Central memory CD8-positive, alpha-beta T cell (primary cell): ENCODE data around the gene STK32B.

Experiments used
- ATAC-seq: fragments of 150-1000 bp; cut with Tn5 transposase; replicated peaks from 2 replicates; pipeline ENCODE4 v1.10.0; 2022; ENCODE audit warnings: mild to moderate bottlenecking, moderate FRiP score, moderate number of reproducible peaks; ENCODE audit not compliant: poor library complexity, severe bottlenecking; ENCODE audit errors: extremely low read depth
- DNase-seq, 2 donors: peaks; one replicate each; pipeline ENCODE4 v3.0.0; 2021; ENCODE audit warnings: low spot score in 2 of 2
- H3K27ac Mint-ChIP-seq: one replicate; pipeline ENCODE4 v1.8.0; 2022; ENCODE audit warnings: low read depth, mild to moderate bottlenecking, moderate library complexity, mixed read lengths
- H3K27me3 Mint-ChIP-seq: one replicate; pipeline ENCODE4 v1.8.0; 2022; ENCODE audit warnings: mixed read lengths
- H3K36me3 Mint-ChIP-seq: one replicate; pipeline ENCODE4 v1.8.0; 2022; ENCODE audit warnings: mild to moderate bottlenecking, moderate library complexity, mixed read lengths; ENCODE audit not compliant: insufficient read depth
- H3K4me1 Mint-ChIP-seq: one replicate; pipeline ENCODE4 v1.8.0; 2022; ENCODE audit warnings: mixed read lengths
- H3K4me3 Mint-ChIP-seq: one replicate; pipeline ENCODE4 v1.8.0; 2022; ENCODE audit warnings: mild to moderate bottlenecking, moderate library complexity, mixed read lengths
- H3K9me3 Mint-ChIP-seq: one replicate; pipeline ENCODE4 v1.8.0; 2022; ENCODE audit warnings: mixed read lengths

The STK32B gene

DNA sequence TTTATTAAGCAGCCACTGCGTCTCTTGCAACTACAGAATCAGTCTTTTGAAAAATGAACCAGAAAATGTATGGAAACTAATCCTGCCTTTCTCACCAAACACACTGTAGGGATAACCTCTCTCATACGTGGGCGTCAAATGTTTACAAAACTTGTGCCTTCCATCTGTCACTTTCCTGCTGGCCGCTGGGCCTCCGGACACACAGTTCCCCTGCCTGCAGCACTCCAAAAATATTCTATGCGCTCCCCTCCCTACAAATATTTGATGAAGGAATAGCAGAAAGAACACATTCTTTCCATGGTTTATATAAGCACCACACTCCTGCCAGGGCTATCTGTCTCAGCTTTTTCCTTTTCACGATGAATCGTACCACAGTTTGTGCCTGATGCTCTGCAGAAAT is 17.1 kb upstream of the STK32B start:
- Mint-ChIP-seq H3K36me3 (no peaks in the 10 kb centered on the region), H3K4me1 (peaks cover 5% of the 10 kb centered on the region), H3K9me3 (no peaks in the 10 kb centered on the region), H3K27me3 (peaks cover 39% of the 10 kb centered on the region), H3K27ac (no peak overlapping the region), H3K4me3 (no peak overlapping the region)
- ATAC-seq (no peak), DNase-seq (no peak)

DNA sequence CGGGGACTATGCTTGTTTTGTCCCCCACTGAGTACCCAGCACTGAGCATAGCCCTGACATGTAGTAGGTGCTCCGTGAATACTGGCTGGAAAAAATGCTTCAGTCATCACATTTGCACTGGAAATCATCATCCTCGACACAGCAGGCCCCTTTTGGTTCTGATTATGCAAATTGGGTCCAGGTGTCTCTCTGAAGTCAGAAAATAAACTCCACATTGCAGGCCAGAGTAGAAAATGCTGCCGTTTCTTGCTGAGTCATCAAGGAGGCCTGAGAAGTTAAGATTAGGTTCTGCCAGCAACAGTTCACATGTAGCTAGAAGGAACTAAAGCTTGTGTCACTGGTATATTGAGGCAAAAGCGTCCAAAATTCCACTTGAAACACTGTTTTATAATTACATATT is 15.0 kb upstream of the STK32B start:
- no peaks in the 10 kb centered on the region for H3K9me3 Mint-ChIP-seq
- H3K27ac Mint-ChIP-seq: no peak overlapping the region
- no peak overlapping the region for H3K4me3 Mint-ChIP-seq
- peaks cover 30% of the 10 kb centered on the region for H3K27me3 Mint-ChIP-seq
- DNase-seq: no peak
- no peak for ATAC-seq
- H3K36me3 Mint-ChIP-seq: no peaks in the 10 kb centered on the region
- peaks cover 5% of the 10 kb centered on the region for H3K4me1 Mint-ChIP-seq

DNA sequence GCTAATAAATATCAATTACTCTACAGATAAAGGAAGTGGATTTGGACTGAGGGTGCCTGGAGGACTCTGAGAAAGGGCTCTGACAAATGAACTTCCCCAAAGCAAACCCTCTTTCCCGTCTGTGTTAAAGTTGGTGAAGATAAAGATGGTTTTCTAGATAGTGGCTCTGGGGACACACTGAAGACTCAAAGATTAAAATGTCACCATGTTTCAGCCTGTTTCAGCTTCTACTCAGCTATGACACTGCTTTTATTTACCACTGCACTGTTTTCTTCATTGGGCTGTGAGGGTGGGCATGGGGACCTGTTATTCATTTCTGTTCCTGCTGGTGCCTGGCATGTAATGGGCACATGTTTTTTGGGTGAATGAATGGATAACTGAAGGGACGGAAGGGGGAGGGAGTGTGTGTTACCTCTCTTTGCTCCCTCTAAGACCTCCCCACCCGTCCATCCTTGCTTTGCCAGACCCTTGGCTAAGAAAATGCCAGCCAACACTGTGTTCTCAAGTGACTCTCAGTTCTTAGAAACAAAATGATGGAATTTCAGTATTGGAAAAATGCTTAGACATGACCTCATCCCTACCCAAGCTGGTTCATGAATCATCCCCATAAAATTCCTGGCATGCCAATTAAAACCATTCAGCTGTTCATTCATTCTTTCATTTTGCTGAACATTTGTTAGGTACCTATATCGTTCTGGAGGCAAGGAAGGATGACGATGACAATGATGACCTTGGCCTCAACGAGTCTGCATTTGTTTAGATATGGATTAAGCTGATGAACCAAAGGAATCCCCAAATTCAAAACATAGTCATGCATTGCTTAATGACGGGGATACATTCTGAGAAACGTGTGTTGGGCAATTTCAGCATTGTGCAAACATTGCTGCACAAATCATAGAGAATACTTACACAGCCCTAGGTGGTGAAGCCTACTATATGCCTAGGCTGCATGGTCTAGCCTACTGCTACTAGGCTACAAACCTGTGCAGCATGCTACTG is 13.4 kb upstream of the STK32B start:
- ATAC-seq (no peak), DNase-seq (no peak)
- H3K4me1 Mint-ChIP-seq: peaks cover 5% of the 10 kb centered on the region
- H3K27me3 Mint-ChIP-seq: peaks cover 25% of the 10 kb centered on the region
- no peak overlapping the region for H3K27ac Mint-ChIP-seq
- H3K9me3 Mint-ChIP-seq: no peaks in the 10 kb centered on the region
- H3K36me3 Mint-ChIP-seq: no peaks in the 10 kb centered on the region
- no peak overlapping the region for H3K4me3 Mint-ChIP-seq

DNA sequence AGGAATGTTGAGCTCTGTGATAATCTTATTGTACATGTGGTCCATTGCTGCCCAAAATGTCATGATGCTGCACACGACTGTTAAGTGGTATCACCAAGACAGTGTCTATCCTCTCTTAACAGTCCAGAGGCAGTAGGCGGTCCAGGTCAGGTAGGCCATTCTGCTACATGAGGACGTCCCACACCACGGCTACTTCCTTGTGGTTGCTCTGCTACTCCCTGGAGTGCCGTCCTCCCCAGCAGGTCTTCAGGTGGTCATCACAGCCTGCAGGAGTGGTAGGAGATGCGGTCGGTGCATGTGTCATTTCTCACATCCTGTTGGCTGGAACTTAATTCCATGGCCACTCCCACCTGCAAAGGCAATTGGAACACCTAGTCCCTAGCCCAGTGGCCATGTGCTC is 11.5 kb upstream of the STK32B start:
- Mint-ChIP-seq H3K27ac (no peak overlapping the region), H3K4me3 (no peak overlapping the region), H3K9me3 (no peaks in the 10 kb centered on the region), H3K36me3 (no peaks in the 10 kb centered on the region), H3K27me3 (peaks cover 29% of the 10 kb centered on the region), H3K4me1 (no peaks in the 10 kb centered on the region)
- DNase-seq: no peak
- no peak for ATAC-seq

DNA sequence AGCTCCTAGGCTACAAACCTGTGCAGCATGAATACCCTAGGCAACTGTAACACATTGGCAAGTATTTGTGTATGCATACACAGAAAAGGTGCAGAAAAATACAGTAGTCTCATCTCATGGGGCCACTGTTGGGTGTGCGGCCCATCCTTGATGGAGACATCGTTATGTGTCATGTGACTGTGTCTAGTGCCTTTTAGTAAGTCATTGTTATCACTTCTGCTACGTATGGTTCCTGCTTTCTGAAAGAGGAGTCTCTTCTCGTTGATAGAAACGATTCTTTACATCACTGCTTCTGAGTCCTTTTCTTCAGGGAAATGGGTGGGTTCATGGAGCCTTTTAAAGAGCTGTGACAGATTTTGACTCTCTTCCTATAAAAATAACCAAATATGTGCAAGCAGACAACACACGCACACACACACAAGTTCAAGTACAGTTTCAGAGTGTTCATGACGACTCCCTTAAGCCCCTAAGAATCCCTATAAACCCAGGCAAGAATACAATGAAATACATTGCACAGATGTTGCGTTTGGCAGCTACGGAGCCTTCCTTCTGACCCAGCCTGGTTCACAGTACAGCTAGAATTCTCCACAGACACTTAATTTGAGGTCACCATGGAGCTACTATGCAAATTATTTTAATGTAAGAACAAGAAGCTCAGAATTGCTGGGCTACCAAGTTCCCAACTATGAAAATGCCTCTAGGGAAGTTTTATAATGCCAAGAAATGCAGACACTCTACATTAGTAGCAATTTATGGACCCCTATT is 10.2 kb upstream of the STK32B start:
- H3K36me3 Mint-ChIP-seq: no peaks in the 10 kb centered on the region
- no peak for ATAC-seq
- peaks cover 6% of the 10 kb centered on the region for H3K4me1 Mint-ChIP-seq
- no peak overlapping the region for H3K27ac Mint-ChIP-seq
- H3K27me3 Mint-ChIP-seq: peaks cover 41% of the 10 kb centered on the region
- no peak for DNase-seq
- no peaks in the 10 kb centered on the region for H3K9me3 Mint-ChIP-seq
- no peak overlapping the region for H3K4me3 Mint-ChIP-seq

DNA sequence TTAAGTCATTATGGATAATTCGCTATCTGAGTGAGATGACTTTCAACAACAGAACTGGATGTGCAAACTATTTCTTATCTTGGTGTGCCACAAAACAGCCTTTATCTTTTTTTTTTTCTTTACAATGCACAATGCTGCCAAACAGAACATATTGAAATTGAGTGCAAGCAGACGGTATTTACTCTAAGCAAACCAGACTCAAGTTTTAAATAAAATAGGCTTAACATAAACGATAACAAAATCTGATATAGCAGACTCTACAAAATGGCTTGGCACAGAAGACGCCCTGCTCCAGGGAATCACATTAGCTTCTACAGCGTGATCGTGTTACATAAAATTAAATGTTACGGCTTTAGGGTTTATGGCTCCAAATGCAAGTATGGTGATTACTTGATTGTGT is 9.6 kb upstream of the STK32B start:
- Mint-ChIP-seq H3K36me3 (no peaks in the 10 kb centered on the region), H3K4me3 (no peak overlapping the region), H3K27me3 (peaks cover 48% of the 10 kb centered on the region), H3K9me3 (no peaks in the 10 kb centered on the region), H3K4me1 (peaks cover 6% of the 10 kb centered on the region), H3K27ac (no peak overlapping the region)
- DNase-seq (no peak), ATAC-seq (no peak)

DNA sequence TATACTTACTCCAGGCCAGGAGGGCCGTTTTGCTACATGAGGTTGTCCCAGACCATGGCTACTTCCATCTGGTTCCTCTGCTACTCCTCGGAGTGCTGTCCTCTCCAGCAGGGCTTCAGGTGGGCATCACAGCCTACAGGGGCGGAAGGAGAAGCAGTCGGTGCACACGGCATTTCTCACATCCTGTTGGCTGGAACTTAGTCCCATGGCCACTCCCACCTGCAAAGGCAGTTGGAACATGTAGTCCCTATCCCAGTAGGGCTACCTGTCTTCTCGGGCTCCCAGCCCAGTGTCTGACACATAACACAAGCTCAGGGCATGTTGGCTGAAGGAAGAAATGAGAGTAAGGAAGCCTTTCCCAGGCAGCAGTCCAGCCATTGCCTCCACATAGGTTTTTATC is 7.7 kb upstream of the STK32B start:
- DNase-seq (no peak), ATAC-seq (no peak)
- H3K4me3 Mint-ChIP-seq: no peak overlapping the region
- peaks cover 64% of the 10 kb centered on the region for H3K27me3 Mint-ChIP-seq
- no peak overlapping the region for H3K27ac Mint-ChIP-seq
- H3K4me1 Mint-ChIP-seq: peaks cover 6% of the 10 kb centered on the region
- no peaks in the 10 kb centered on the region for H3K36me3 Mint-ChIP-seq
- H3K9me3 Mint-ChIP-seq: no peaks in the 10 kb centered on the region

DNA sequence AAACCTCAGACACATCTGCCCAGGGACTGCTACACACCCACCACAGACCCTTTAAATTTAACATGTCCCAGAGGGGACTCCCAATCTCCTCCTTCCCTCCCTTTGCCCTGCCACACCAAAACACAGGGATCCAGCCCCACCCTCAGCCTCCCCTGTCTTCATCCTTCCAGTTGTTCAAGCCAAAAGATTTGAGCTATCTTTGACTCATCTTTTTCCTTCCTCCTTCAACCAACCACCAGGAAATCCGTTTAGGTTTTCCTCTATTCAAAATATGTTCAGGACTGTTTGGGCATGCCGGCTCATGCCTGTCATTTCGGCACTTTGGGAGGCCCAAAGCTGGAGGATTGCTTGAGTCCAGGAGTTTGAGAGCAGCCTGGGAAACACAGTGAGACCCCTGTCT is 6.9 kb upstream of the STK32B start:
- peaks cover 71% of the 10 kb centered on the region for H3K27me3 Mint-ChIP-seq
- H3K4me1 Mint-ChIP-seq: peaks cover 6% of the 10 kb centered on the region
- no peaks in the 10 kb centered on the region for H3K9me3 Mint-ChIP-seq
- no peaks in the 10 kb centered on the region for H3K36me3 Mint-ChIP-seq
- H3K4me3 Mint-ChIP-seq: no peak overlapping the region
- no peak for DNase-seq
- no peak overlapping the region for H3K27ac Mint-ChIP-seq
- ATAC-seq: no peak

DNA sequence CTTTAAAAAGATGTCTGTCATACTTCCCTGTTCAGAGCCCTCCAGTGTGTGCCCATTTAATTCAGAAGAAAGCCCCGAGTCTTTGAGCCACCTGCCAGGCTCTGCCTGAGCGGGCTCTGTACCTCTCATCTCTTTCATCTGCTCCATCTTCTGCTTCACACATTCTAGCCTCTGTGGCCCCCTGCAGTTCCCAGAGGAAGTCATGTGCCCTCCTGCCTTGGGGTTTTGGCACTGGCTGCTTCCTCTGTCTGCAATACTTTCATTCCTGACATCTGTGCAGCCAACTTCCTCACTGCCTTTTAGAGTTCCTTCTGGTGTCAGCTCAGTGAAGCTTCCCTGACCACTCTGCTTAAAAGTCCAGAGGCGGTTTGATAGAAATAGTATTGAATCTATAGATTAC is 6.2 kb upstream of the STK32B start:
- no peak overlapping the region for H3K4me3 Mint-ChIP-seq
- no peak overlapping the region for H3K27ac Mint-ChIP-seq
- no peaks in the 10 kb centered on the region for H3K9me3 Mint-ChIP-seq
- ATAC-seq (no peak), DNase-seq (no peak)
- peaks cover 6% of the 10 kb centered on the region for H3K4me1 Mint-ChIP-seq
- no peaks in the 10 kb centered on the region for H3K36me3 Mint-ChIP-seq
- H3K27me3 Mint-ChIP-seq: peaks cover 71% of the 10 kb centered on the region

DNA sequence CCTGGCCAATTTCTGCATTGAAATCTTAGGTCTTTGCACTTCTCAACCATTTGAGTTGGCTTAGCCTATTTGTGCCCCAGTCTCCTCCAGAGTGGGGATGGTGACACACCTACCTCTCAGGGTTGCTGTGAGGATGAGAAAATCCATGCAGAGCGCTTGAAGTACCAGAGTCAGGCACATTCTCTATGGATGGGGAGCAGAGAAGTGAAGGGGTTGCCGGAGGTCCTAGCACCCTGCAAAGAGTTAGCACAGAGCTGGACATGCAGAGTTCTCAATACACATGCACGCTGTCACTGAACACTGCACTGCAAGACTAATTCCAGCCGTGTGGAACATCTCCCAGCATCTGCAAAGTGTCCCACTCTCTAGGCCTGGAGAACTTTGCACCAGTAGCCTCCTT is 2.6 kb upstream of the STK32B start:
- H3K4me1 Mint-ChIP-seq: peaks cover 19% of the 10 kb centered on the region
- no peak overlapping the region for H3K4me3 Mint-ChIP-seq
- ATAC-seq (no peak), DNase-seq (no peak)
- no peaks in the 10 kb centered on the region for H3K9me3 Mint-ChIP-seq
- H3K27me3 Mint-ChIP-seq: peaks cover 94% of the 10 kb centered on the region
- H3K36me3 Mint-ChIP-seq: peaks cover 2% of the 10 kb centered on the region
- no peak overlapping the region for H3K27ac Mint-ChIP-seq

DNA sequence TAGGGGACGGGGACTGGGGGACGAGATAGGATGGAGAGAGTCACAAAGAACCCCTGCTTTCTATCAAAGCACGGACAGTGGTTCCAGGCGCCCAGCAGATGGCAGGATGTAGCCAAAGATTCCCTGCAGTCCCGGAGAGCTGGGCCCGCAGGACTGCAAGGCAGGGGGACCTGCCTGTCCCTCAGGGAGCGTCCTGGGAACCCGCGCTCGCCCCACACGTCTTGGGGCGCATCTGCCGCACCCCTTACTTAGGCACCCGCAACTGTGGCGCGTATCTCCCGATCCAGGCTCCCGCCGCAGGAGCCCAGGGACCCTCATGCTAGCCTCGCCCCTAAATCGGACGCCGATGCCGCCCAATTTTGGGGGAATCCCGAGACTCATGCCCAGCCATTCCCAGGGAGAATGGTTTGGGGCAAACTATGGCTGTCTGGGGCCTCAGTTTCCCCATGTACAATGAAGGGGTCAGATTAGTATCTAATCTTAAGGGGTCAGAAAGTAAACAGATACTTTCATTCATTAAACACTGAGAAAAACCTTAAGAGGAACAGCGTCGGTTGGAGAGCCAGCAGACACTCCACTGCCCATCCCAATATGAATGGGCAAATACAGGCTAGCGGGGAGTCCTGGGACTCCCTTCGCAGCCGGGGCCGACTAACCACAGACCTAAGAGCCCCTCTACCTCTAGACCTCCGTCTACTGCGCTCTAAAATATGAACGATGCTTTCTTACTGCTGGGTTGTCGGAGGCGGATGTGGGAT is 581 bp upstream of the STK32B start:
- ATAC-seq: no peak
- Mint-ChIP-seq H3K27me3 (peaks cover 92% of the 10 kb centered on the region), H3K9me3 (no peaks in the 10 kb centered on the region), H3K27ac (no peak overlapping the region), H3K4me1 (peaks cover 13% of the 10 kb centered on the region), H3K36me3 (peaks cover 2% of the 10 kb centered on the region), H3K4me3 (peak overlapping the region; percentile 74)
- DNase-seq: no peak

DNA sequence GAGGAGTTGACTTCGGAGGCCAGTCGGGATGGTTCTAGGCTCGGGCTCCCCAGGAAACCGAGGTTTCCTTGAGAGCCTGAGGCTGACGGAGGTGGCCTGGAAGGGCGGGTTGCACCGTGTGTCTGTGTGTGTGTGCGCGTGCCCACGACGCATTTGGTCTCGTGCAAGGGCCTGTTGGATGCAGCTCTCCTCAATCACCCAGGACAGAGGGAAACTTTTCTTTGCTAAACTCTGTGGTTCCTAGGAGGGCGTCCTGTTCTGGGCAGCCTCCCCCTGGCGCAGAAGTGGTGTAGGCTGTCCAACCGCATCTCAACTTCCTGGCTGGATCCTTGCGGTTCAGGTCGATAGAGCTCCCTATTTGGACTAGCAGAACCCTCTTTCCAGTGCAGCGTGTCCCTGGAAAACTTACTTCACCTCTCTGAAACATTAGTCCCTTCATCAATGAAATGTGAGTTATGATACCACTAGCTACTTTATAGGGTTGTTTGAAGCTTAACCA is 973 bp downstream of the STK32B start:
- Mint-ChIP-seq H3K36me3 (peaks cover 2% of the 10 kb centered on the region), H3K27me3 (peaks cover 92% of the 10 kb centered on the region), H3K4me3 (peak overlapping the region; percentile 74), H3K4me1 (peaks cover 13% of the 10 kb centered on the region), H3K9me3 (no peaks in the 10 kb centered on the region), H3K27ac (no peak overlapping the region)
- DNase-seq (no peak), ATAC-seq (no peak)
